ENCODE results near the gene WDR86.

DNA sequence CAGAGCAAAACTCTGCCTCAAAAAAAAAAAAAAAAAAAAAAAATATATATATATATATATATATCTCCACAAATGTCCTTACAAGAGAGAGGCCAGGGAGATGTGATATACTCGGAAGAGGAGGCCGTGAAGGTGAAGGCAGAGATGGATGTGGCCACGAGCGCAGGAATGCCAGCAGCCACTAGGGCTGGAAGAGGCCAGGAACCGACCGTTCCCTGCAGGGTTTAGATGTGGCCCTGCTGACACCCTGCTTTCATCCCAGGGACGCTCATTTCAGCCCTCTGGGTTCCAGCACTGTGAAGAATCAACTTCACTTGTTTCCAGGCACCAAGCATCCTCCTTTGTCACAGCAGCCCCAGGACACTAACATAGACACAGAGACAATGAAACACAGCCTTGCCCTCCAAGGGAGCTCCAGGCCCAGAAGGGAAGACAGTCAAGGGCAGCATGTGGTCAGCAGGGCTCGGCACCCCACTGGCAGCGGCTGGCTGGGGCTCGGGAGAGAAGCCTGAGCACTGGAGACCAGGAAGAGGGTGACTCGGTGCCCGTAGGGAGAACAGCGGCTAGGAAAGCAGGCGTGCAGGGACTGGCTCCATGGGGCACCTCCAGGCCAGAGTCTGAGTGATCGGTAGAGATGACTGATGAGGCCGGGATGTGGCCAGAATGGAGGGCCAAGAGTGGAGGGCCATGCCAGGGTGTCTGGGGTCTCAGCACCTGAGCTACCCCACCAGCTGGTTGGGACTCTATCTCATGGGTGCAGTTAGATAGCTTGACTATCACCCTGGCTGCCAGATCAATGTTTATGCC lies 7.6 kb downstream of the WDR86 start:
- TF ChIP-seq, protein P1, sequence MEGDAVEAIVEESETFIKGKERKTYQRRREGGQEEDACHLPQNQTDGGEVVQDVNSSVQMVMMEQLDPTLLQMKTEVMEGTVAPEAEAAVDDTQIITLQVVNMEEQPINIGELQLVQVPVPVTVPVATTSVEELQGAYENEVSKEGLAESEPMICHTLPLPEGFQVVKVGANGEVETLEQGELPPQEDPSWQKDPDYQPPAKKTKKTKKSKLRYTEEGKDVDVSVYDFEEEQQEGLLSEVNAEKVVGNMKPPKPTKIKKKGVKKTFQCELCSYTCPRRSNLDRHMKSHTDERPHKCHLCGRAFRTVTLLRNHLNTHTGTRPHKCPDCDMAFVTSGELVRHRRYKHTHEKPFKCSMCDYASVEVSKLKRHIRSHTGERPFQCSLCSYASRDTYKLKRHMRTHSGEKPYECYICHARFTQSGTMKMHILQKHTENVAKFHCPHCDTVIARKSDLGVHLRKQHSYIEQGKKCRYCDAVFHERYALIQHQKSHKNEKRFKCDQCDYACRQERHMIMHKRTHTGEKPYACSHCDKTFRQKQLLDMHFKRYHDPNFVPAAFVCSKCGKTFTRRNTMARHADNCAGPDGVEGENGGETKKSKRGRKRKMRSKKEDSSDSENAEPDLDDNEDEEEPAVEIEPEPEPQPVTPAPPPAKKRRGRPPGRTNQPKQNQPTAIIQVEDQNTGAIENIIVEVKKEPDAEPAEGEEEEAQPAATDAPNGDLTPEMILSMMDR (conservative IDR thresholded peaks at IDR 0.05; ENCODE audit: low read depth, low read length), result no peak
- no peak for TF ChIP-seq EZH2 (IDR thresholded peaks at IDR 0.05; ENCODE audit: borderline replicate concordance, low read depth, low read length, poor library complexity, severe bottlenecking)

Measured in A673 (cell line).